ENCODE data around the gene FN1.
A peak's percentile ranks its signal among the peaks of the same experiment; 100 is the strongest.

FN1 gene

GRCh38 chr2:215442401-215442787 is 6.5 kb upstream of the FN1 start:
- no peak for TF ChIP-seq CTCF (conservative IDR thresholded peaks at IDR 0.05; ENCODE audit: low read depth, low read length)
- H3K4me3 ChIP-seq (ENCODE audit: low read length), result no peak overlapping the region
- no peak for DNase-seq (ENCODE audit: low read depth)

GRCh38 chr2:215441560-215442400 is 5.9 kb upstream of the FN1 start:
- TF ChIP-seq CTCF (conservative IDR thresholded peaks at IDR 0.05; ENCODE audit: low read depth, low read length), result no peak
- H3K4me3 ChIP-seq (ENCODE audit: low read length), result no peak overlapping the region
- no peak for DNase-seq (ENCODE audit: low read depth)

- DNase-seq (ENCODE audit: low read depth), result no peak
- TF ChIP-seq CTCF (conservative IDR thresholded peaks at IDR 0.05; ENCODE audit: low read depth, low read length), result no peak
- H3K4me3 ChIP-seq (ENCODE audit: low read length), result no peak overlapping the region
Observed at GRCh38 chr2:215439980-215440512, 4.2 kb upstream of the FN1 start.

- no peak overlapping the region for H3K4me3 ChIP-seq (ENCODE audit: low read length)
- no peak for TF ChIP-seq CTCF (conservative IDR thresholded peaks at IDR 0.05; ENCODE audit: low read depth, low read length)
- DNase-seq (ENCODE audit: low read depth), result no peak
Observed at GRCh38 chr2:215439404-215439803, 3.5 kb upstream of the FN1 start.

GRCh38 chr2:215437614-215438013 is 1.7 kb upstream of the FN1 start:
- no peak for TF ChIP-seq CTCF (conservative IDR thresholded peaks at IDR 0.05; ENCODE audit: low read depth, low read length)
- DNase-seq (ENCODE audit: low read depth), result no peak
- no peak overlapping the region for H3K4me3 ChIP-seq (ENCODE audit: low read length)

- TF ChIP-seq CTCF (conservative IDR thresholded peaks at IDR 0.05; ENCODE audit: low read depth, low read length), result no peak
- H3K4me3 ChIP-seq (ENCODE audit: low read length), result peak overlapping the region; percentile 85
- no peak for DNase-seq (ENCODE audit: low read depth)
Observed at GRCh38 chr2:215436705-215437565, 1.1 kb upstream of the FN1 start.
